GM12873 (cell line): ENCODE data around the gene IL1R2.

Experiments used
- TF ChIP-seq, protein P1 (sequence below): IDR thresholded peaks from 2 replicates; pipeline ENCODE4 v1.5.1; 2012; ENCODE audit warnings: low read depth, mild to moderate bottlenecking, moderate library complexity, low read length, control low read depth; ENCODE audit not compliant: insufficient read depth; ENCODE audit errors: missing control alignments

The IL1R2 gene

DNA sequence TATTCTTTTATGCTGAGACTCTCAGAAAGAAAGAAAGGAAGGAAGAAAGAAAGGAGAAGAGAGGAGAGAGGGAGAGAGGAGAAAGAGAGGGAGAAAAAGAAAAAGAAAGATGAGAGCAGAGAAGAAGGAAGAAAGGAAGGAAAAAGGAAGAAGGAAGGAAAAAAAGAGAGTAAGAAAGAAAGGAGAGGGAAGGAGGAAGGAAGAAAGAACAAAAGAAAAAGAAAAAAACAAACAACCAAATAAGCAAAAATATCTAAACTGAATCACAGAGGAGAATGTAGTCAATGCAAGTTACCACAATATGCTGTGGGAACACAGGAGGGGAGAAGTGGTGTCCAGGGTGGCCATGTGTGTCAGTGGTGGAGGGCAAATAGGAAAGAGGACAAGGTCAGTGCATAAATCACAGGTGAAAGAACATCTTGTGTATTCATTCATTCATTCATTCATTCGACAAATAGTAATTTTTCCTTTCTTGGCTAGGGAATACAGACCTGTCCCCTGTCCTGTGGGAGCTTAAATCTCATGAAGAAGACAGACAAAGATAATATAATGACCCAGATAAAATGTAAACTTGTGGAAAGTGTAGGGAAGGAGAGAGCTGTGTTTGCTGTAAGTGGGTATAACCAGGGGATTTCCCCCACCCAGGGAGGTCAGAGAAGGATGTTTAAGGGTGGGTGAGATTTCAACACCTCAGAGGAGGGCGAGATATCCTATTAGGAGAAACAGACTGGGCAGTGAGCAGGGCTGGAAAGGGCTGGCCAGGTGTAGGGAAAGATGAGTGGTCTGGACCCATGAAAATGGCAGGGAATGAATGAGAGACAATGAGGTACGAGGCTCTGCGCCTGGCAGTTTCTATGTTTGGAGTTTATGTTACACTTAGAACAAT, 50.7 kb downstream of the IL1R2 start:
- TF ChIP-seq, protein P1, sequence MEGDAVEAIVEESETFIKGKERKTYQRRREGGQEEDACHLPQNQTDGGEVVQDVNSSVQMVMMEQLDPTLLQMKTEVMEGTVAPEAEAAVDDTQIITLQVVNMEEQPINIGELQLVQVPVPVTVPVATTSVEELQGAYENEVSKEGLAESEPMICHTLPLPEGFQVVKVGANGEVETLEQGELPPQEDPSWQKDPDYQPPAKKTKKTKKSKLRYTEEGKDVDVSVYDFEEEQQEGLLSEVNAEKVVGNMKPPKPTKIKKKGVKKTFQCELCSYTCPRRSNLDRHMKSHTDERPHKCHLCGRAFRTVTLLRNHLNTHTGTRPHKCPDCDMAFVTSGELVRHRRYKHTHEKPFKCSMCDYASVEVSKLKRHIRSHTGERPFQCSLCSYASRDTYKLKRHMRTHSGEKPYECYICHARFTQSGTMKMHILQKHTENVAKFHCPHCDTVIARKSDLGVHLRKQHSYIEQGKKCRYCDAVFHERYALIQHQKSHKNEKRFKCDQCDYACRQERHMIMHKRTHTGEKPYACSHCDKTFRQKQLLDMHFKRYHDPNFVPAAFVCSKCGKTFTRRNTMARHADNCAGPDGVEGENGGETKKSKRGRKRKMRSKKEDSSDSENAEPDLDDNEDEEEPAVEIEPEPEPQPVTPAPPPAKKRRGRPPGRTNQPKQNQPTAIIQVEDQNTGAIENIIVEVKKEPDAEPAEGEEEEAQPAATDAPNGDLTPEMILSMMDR: no peak

DNA sequence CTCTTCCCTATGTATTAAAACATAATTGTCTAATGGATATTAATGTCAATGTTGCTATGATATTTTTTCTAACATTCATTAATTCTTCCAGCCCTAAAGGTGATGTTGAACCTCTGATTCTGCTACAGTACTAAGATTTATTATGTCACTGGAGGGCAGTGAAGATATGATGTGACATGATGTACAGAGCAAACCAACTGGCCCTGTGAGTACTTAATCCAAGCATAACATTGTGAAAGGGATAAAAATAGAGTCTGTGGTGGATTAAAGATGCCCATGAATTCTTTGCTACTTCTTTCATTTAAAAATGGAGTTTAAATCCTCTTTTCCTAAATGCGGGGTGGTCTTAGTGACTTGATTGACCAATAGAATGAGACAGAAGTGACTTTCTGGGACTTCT, 51.8 kb downstream of the IL1R2 start:
- TF ChIP-seq, protein P1: no peak

DNA sequence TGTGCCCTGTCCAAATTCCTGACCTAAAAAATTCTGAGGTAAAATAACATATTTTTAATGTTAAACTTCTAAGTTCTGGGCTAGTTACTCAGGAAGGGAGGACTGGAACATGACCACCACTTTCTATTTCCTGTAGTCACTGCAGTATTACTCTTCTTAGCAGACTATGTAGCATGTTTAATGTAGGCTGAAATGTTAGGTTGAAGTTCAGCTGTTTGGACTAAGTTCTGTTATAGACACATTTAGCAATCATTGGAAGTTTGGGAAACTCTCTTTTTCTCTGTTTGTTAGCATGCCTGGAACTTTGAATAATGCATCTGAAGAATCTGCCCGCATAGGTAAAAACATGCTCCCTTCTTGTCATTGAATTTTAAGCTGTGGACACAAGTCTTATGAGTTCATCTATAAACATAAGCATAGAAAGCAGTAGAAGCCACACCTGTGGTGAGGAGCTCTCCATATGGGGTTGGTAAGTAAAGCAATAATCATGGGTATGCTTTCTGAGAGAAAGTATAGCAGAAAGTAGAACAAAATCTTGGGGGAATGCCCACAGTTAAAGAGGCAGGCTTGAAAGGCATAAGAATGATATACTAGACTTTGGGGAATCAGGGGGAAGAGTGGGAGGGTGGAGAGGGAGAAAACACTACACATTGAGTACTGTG, 52.6 kb downstream of the IL1R2 start:
- TF ChIP-seq, protein P1: no peak

DNA sequence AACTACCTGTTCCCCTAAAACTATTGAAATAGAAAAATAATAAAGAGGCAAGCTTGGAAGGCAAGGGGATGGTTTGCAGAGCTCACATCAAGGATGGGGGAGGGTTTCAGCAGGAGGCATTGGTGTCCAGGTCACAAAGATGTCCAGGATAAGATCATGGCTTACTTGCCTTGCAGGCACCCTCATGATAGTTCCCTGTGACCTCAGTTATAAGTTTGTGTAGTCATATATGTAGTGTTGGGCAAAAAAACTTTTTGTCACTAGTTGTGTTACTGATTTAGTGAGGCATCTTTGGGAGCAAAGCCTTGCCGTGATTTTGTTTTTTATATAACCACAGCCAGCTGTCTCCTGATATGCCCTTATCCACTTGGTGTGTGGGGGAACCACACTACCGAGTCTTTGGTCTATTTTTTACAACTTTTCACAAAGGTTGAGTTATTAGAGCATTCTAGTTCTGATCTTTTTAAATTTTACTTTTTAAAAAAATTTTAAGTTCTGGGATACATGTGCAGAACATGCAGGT, 53.3 kb downstream of the IL1R2 start:
- TF ChIP-seq, protein P1: no peak

DNA sequence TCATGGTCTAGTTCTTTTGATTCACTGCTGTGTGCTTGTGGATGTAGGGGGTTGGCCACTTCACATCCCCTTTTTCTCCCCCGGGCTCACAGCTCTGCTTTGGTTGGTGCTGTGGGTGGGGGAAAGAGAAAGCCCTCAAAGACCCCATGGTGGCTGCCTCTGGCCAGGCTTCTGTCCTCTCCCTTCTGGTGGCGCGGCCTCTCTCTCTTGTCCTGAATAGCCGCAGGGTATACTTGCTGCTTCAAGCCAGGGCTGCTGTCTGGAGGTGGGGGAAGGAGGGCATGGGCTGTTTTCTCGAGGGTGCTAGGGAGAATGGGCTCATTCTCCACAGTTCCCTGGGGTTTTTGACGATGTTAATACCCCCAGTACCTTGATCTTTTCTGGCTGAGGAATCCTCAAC, 53.9 kb downstream of the IL1R2 start:
- TF ChIP-seq, protein P1: no peak

DNA sequence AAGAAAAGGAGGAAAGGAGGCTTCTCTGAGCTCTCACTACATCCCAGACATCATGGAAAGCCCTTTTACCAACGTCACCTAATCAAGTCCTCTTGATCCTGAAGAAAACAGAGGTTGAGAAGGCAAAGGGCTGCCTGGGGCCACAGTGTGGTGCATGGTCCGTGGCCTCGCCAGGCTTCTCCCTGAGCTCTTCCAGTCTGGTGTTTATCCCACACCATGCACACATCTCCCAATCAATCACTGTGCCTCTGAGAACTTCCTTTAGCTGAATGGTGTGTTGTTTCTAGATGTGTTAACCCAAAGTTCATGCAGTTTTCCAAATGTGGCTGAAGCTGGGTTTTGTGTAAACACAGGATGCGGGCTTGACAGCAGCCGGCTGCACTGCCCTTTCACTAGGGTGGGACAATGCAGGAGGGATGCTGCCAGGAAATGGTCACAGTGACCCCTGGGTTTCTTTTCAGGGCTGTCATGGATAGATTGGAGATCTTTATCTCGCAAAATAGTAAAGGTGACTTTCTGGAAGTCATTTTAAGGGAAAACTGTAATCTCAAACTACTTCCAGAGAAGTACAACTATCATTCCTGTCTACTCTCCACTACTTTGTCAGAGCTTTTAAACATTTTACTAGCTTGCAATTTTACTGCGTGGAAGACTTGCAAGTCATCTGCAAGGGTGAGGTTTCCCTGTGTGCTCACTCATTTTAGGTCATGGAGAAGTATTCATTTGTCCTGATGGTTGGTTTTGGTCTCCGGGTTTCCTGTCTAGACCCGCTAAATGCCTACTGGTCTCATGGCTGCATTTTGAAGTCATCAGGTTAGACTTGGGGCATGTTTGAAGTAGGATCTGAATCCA, 54.6 kb downstream of the IL1R2 start:
- TF ChIP-seq, protein P1: no peak
